ENCODE results near the gene PCDHGB5.

The PCDHGB5 gene

GRCh38 chr5:141439411-141440141, 41.8 kb downstream of the PCDHGB5 start:
- DNase-seq (ENCODE audit: extremely low read depth in 1 of 2, low read depth in 1 of 2) = no peak

DNA sequence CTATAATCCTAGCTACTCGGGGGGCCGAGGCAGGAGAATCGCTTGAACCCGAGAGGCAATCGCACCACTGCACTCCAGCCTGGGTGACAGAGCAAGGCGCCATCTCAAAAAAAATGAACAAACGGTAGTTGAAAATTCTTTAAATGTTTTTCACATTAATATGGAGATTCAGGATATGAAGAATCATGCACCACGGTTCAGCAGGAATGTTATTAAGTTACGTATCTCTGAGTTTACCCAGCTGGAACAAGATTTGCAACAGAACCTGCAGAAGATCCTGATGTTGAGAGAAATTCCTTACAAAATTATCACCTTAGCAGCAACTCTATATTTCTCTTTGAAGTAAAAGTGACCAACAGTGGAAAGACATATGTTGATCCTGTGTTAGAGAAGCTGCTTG, 42.6 kb downstream of the PCDHGB5 start:
- DNase-seq (ENCODE audit: extremely low read depth in 1 of 2, low read depth in 1 of 2) = no peak

DNA sequence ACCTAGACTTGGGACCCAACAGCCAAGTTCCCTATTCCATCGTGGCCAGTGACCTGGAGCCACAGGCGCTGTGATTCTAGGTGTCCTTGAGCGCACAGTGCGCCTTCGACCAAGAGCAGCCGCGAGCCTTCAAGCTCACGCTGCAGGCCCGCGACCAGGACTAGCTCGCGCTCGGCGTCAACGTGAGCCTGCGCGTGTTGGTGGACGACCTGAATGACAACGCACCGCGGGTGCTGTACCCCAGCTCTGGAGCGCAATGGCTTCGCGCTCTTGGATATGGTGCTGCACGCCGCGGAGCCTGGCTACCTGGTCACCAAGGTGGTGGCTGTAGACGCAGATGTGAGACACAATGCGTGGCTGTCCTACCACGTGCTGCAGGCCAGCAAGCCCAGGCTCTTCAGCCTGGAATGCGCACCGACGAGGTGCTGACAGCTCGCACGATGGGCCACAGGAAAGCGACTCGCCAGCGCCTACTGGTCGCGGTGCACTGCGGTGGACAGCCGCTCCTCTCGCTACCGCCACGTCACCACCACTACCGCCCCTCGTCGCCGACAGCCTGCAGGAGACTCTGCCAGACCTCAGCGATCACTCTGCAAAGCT, 43.9 kb downstream of the PCDHGB5 start:
- DNase-seq (ENCODE audit: extremely low read depth in 1 of 2, low read depth in 1 of 2) = no peak
